HG03196 (cell line): ENCODE measurements around the gene XRCC4.
"Not testable (repeated sequence)": the region's sequence is repeated elsewhere in the genome, so short reads cannot be mapped to it uniquely, and the experiment has no call there.

Experiments used
- ATAC-seq: cut with Tn5 transposase; IDR thresholded peaks from one replicate; pipeline ENCODE4 v1.9.1; 2021; ENCODE audit not compliant: unreplicated experiment

XRCC4 gene

GRCh38 chr5:83107692-83108420, 30.5 kb downstream of the XRCC4 start:
- no peak for ATAC-seq

GRCh38 chr5:83109380-83109779, 32.0 kb downstream of the XRCC4 start:
- no peak for ATAC-seq

- no peak for ATAC-seq
Measured at GRCh38 chr5:83115816-83116215, 38.5 kb downstream of the XRCC4 start.

- no peak for ATAC-seq
Measured at GRCh38 chr5:83118471-83118870, 41.1 kb downstream of the XRCC4 start.

GRCh38 chr5:83118976-83119375, 41.6 kb downstream of the XRCC4 start:
- no peak for ATAC-seq

- ATAC-seq, result no peak
Measured at GRCh38 chr5:83124593-83124992, 47.2 kb downstream of the XRCC4 start.

- no peak for ATAC-seq
Measured at GRCh38 chr5:83125560-83125959, 48.2 kb downstream of the XRCC4 start.

GRCh38 chr5:83126501-83126900, 49.2 kb downstream of the XRCC4 start:
- no peak for ATAC-seq

- ATAC-seq, result no peak
Measured at GRCh38 chr5:83133797-83134196, 56.5 kb downstream of the XRCC4 start.

- ATAC-seq, result no peak
Measured at GRCh38 chr5:83142526-83142925, 65.2 kb downstream of the XRCC4 start.

- ATAC-seq, result no peak
Measured at GRCh38 chr5:83145241-83145640, 67.9 kb downstream of the XRCC4 start.

GRCh38 chr5:83145882-83146331, 68.6 kb downstream of the XRCC4 start:
- ATAC-seq, result no peak

GRCh38 chr5:83146441-83146840, 69.1 kb downstream of the XRCC4 start:
- ATAC-seq, result no peak

- ATAC-seq, result no peak
Measured at GRCh38 chr5:83147593-83147992, 70.2 kb downstream of the XRCC4 start.

GRCh38 chr5:83148370-83148769, 71.0 kb downstream of the XRCC4 start:
- no peak for ATAC-seq

- ATAC-seq, result no peak
Measured at GRCh38 chr5:83149671-83150070, 72.3 kb downstream of the XRCC4 start.

GRCh38 chr5:83151821-83152220, 74.5 kb downstream of the XRCC4 start:
- ATAC-seq, result no peak

- not testable (repeated sequence) for ATAC-seq
Measured at GRCh38 chr5:83152996-83153395, 75.6 kb downstream of the XRCC4 start.

- no peak for ATAC-seq
Measured at GRCh38 chr5:83156001-83156400, 78.7 kb downstream of the XRCC4 start.

- ATAC-seq, result no peak
Measured at GRCh38 chr5:83157163-83157562, 79.8 kb downstream of the XRCC4 start.

GRCh38 chr5:83162601-83163000, 85.3 kb downstream of the XRCC4 start:
- ATAC-seq, result no peak

- no peak for ATAC-seq
Measured at GRCh38 chr5:83167538-83167937, 90.2 kb downstream of the XRCC4 start.
